ENCODE measurements around the gene OR5K2.

OR5K2 gene

DNA sequence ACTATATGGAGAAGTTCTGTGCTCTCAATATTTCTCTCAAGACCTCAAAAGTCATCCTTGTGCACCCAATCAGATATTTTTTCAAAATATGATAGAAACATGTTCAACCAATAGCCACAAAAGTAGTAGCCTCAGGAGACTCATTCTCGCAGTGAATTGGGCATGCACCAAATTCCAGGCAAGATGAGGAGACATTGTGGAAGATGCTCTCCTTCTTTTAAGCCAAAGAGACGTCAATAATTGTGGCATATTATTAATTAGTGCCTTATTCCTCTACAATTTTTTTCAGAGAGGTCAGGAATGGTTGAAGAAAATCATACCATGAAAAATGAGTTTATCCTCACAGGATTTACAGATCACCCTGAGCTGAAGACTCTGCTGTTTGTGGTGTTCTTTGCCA, at the start of gene OR5K2:
TSS of gene OR5K2 (plus strand) at position 301 of the 400 bp plus-strand sequence. CDS start at position 301, 0 bp downstream.
- TF ChIP-seq, protein P1, sequence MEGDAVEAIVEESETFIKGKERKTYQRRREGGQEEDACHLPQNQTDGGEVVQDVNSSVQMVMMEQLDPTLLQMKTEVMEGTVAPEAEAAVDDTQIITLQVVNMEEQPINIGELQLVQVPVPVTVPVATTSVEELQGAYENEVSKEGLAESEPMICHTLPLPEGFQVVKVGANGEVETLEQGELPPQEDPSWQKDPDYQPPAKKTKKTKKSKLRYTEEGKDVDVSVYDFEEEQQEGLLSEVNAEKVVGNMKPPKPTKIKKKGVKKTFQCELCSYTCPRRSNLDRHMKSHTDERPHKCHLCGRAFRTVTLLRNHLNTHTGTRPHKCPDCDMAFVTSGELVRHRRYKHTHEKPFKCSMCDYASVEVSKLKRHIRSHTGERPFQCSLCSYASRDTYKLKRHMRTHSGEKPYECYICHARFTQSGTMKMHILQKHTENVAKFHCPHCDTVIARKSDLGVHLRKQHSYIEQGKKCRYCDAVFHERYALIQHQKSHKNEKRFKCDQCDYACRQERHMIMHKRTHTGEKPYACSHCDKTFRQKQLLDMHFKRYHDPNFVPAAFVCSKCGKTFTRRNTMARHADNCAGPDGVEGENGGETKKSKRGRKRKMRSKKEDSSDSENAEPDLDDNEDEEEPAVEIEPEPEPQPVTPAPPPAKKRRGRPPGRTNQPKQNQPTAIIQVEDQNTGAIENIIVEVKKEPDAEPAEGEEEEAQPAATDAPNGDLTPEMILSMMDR (IDR thresholded peaks at IDR 0.05; ENCODE audit: low read depth, low read length, missing control alignments), result no peak
- no peak for DNase-seq (ENCODE audit: low read depth)
- no peak within 1 kb of the TSS for H3K4me3 ChIP-seq (ENCODE audit: low read depth, low read length)
- in situ Hi-C loops (cut with HindIII; ENCODE audit: low sequenced_read_pairs), result no loop called here

DNA sequence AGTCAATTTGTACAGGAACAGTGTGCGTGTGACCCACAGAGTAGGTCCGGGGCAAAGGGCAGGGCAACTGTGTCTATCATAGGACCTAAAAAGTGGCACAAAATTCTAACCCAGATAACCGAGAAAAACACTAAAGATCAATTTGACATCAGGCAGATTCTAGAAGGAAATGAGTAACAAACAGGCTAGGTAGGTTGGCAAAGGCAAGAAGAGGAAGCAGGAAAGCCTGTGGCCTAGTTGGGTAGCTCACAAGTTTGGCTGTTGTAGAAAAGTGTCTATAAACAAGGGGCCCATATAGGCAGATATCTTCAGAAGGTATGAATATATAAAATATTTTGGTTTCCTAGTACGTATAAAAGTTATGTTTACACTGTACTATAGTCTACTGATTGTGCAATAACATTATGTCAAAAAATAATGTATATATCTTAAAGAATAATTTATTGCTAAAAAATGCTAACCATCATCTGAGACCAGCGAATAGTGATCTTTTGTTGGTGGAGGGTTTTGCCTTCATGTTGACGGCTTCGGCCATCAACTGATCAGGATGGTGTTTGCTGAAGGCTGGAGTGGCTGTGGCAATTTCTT, 47.8 kb upstream of the OR5K2 start:
- in situ Hi-C loops (cut with HindIII; ENCODE audit: low sequenced_read_pairs), result no loop called here
- TF ChIP-seq, protein P1 (IDR thresholded peaks at IDR 0.05; ENCODE audit: low read depth, low read length, missing control alignments), result no peak
- DNase-seq (ENCODE audit: low read depth), result no peak
- H3K4me3 ChIP-seq (ENCODE audit: low read depth, low read length), result no peak overlapping the region

DNA sequence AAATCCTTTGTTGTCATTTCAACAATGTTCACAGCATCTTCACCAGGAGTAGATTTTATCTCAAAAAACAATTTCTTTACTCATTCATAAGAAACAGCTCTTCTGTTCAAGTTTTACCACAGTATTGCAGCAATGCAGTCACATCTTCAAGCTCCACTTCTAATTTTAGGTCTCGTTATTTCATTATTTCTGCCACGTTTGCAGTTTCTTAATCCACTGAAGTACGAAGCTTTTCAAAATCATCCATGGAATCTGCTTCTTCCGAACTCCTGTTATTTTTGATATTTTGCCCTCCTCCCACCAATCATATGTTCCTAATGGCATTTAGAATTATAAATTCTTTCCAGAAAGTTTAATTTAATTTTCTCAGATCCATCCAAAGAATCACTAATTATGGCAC, 47.1 kb upstream of the OR5K2 start:
- no peak overlapping the region for H3K4me3 ChIP-seq (ENCODE audit: low read depth, low read length)
- in situ Hi-C loops (cut with HindIII; ENCODE audit: low sequenced_read_pairs), result no loop called here
- no peak for DNase-seq (ENCODE audit: low read depth)
- TF ChIP-seq, protein P1 (IDR thresholded peaks at IDR 0.05; ENCODE audit: low read depth, low read length, missing control alignments), result no peak

DNA sequence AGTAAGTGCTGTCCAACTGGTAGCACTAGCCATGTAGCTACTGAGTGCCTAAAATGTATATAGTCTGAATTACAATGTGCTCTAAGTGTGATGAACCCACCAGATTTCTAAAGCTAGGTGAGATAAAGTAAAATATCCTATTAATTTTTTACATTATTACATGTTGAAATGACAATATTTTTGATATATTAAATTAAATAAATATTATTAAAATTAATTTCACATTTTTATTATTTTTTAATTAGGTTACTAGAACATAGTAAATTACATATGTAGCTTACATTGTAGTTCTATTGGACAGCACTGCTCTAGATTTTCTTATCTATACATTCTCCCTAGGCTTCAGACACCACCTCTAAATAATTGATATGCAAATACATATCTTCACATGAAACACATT, 43.7 kb upstream of the OR5K2 start:
- H3K4me3 ChIP-seq (ENCODE audit: low read depth, low read length), result no peak overlapping the region
- in situ Hi-C loops (cut with HindIII; ENCODE audit: low sequenced_read_pairs), result no loop called here
- DNase-seq (ENCODE audit: low read depth), result no peak
- TF ChIP-seq, protein P1 (IDR thresholded peaks at IDR 0.05; ENCODE audit: low read depth, low read length, missing control alignments), result no peak

DNA sequence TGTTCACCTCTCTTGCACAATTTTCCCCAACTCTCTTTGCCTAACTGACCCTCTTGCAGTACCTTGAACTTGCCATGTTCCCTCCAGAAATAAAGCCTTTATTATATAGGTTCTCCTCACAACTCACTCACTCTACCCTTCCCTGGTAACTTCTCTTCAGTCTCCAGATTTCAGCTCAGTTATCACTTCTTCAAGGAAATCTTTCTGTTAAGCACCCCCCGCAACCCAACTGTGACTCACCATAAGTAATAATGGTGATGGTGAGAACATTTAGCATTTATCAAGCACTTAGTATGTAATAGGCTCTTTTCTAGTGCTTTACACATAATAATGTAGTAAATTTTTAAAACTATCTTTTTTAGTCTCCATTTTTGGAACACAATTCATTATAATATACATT, 42.6 kb upstream of the OR5K2 start:
- H3K4me3 ChIP-seq (ENCODE audit: low read depth, low read length), result no peak overlapping the region
- in situ Hi-C loops (cut with HindIII; ENCODE audit: low sequenced_read_pairs), result no loop called here
- TF ChIP-seq, protein P1 (IDR thresholded peaks at IDR 0.05; ENCODE audit: low read depth, low read length, missing control alignments), result no peak
- DNase-seq (ENCODE audit: low read depth), result no peak

DNA sequence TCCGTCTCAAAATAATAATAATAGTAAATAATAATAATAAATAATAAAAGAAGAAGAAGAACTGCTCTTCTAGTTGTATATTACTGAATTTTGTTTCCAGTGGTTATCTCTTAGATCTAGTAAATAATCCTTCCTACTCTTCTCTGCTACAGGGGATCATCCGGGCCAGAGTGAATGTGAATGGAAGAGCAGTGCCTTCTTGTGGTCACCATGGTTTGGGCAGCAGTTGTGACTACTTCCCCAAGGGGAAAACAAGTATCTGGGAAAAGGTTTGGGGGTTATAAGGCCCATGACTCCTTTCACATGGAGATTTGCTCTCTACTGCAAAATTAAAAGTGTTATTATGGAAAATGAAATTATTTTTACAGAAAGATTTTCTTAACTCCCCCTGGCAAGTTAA, 39.9 kb upstream of the OR5K2 start:
- in situ Hi-C loops (cut with HindIII; ENCODE audit: low sequenced_read_pairs), result no loop called here
- TF ChIP-seq, protein P1 (IDR thresholded peaks at IDR 0.05; ENCODE audit: low read depth, low read length, missing control alignments), result no peak
- no peak for DNase-seq (ENCODE audit: low read depth)
- H3K4me3 ChIP-seq (ENCODE audit: low read depth, low read length), result no peak overlapping the region
